Measurements from ENCODE around the gene DGKZ.

DNA sequence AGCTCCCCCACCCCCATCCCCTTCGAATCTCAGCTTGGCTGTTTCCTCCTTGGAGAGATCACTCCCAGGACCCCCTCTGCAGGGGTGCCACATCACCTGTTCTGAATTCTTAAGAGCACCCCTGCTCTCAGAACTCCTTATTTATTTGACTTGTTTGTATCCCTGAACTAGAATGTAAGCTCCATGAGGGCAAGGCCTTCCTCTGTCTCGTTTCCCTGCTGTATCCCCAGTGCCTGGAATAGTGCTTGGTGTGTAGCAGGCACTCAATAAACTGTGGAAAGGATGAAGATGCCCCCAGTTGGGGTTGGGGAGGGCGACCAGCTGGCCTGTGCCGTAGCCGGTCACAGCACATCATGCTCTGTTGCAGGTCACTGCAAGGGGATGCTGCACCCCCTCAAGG lies 30.6 kb downstream of the DGKZ start:
- TF ChIP-seq ZNF384 (IDR thresholded peaks at IDR 0.05) (no peak), SP1 (IDR thresholded peaks at IDR 0.05) (no peak), ELF4 (IDR thresholded peaks at IDR 0.05) (no peak), FOXA1 (IDR thresholded peaks at IDR 0.05) (no peak), L3MBTL2 (conservative IDR thresholded peaks at IDR 0.05) (no peak)

All from HEK293T (cell line).